Karpas-422 (cell line): ENCODE data around the gene DDX17. TPM values are rescaled to one million over a fixed set of nuclear protein-coding genes. Genes with fewer than 3 reads are reported as not detected.

Source experiments
- DNase-seq: peaks from one replicate; pipeline ENCODE4 v3.0.0-alpha.2; 2015
- H2AFZ ChIP-seq: fragments of 200-600 bp; sonication (generic); 2 replicates; pipeline ENCODE4 v1.6.1; 2014; ENCODE audit warnings: antibody characterized with exemption, low read length, mixed read lengths
- H3K27ac ChIP-seq: fragments of 200-600 bp; sonication (generic); 2 replicates; pipeline ENCODE4 v1.5.1; 2014; ENCODE audit warnings: mild to moderate bottlenecking, low read length, moderate library complexity
- H3K27me3 ChIP-seq: fragments of 200-600 bp; sonication (generic); 2 replicates; pipeline ENCODE4 v1.6.1; 2014; ENCODE audit warnings: low read length, mixed read lengths
- H3K36me3 ChIP-seq: fragments of 200-600 bp; sonication (generic); 2 replicates; pipeline ENCODE4 v1.6.1; 2014; ENCODE audit warnings: low read length, mixed read lengths; ENCODE audit not compliant: insufficient read depth
- H3K4me1 ChIP-seq: fragments of 200-600 bp; sonication (generic); 2 replicates; pipeline ENCODE4 v1.6.1; 2014; ENCODE audit warnings: mild to moderate bottlenecking, low read length, mixed read lengths
- H3K4me2 ChIP-seq: fragments of 200-600 bp; sonication (generic); 2 replicates; pipeline ENCODE4 v1.6.1; 2014; ENCODE audit warnings: low read length, low read depth, mild to moderate bottlenecking; ENCODE audit not compliant: poor library complexity, severe bottlenecking
- H3K4me3 ChIP-seq: fragments of 200-600 bp; sonication (generic); 2 replicates; pipeline ENCODE4 v1.5.1; 2014; ENCODE audit warnings: mild to moderate bottlenecking, antibody characterized with exemption, low read length, mixed read lengths
- H3K79me2 ChIP-seq: fragments of 200-600 bp; sonication (generic); 2 replicates; pipeline ENCODE4 v1.6.1; 2014; ENCODE audit warnings: mild to moderate bottlenecking, low read length, mixed read lengths
- H3K9ac ChIP-seq: fragments of 200-600 bp; sonication (generic); 2 replicates; pipeline ENCODE4 v1.6.0; 2014; ENCODE audit warnings: low read length
- H3K9me2 ChIP-seq: fragments of 200-600 bp; sonication (generic), shearing (Covaris generic); replicated peaks from 2 replicates; pipeline ENCODE4 v1.6.0; 2014; ENCODE audit warnings: mild to moderate bottlenecking, low read length, moderate library complexity; ENCODE audit not compliant: insufficient read depth
- H3K9me3 ChIP-seq: fragments of 300-700, 200-600 bp; sonication (generic); 2 replicates; pipeline ENCODE4 v1.6.1; 2014; ENCODE audit warnings: low read length, mixed read lengths
- H4K20me1 ChIP-seq: fragments of 200-600 bp; sonication (generic); 2 replicates; pipeline ENCODE4 v1.6.1; 2014; ENCODE audit warnings: mild to moderate bottlenecking, antibody characterized with exemption, low read length, low read depth; ENCODE audit not compliant: insufficient read depth
- total RNA-seq: library from RNA; depleted of rRNA; stranded (reverse); fragments of >200 nt; shearing (Covaris generic); gene quantifications from 2 replicates; pipeline ENCODE4 v1.2.3, GENCODE V29; 2014; ENCODE audit warnings: low replicate concordance

Gene DDX17
- total RNA-seq, 1 experiment from 2014 or later = 465 TPM

GRCh38 chr22:38456272-38456835 lies 49.8 kb downstream of the DDX17 start:
- H2AFZ ChIP-seq = no peak overlapping the region
- H3K36me3 ChIP-seq = no peaks in the 10 kb centered on the region
- H3K27me3 ChIP-seq = no peaks in the 10 kb centered on the region
- no peaks in the 10 kb centered on the region for H3K9me2 ChIP-seq
- H4K20me1 ChIP-seq = no peaks in the 10 kb centered on the region
- no peak overlapping the region for H3K4me2 ChIP-seq
- H3K9me3 ChIP-seq = no peaks in the 10 kb centered on the region
- H3K4me1 ChIP-seq = no peaks in the 10 kb centered on the region
- H3K27ac ChIP-seq = no peak overlapping the region
- no peak for DNase-seq
- no peak overlapping the region for H3K4me3 ChIP-seq
- no peak overlapping the region for H3K9ac ChIP-seq
- no peaks in the 10 kb centered on the region for H3K79me2 ChIP-seq

- Histone ChIP-seq H3K9me3 (no peaks in the 10 kb centered on the region), H3K27ac (no peak overlapping the region), H3K79me2 (no peaks in the 10 kb centered on the region), H3K9ac (no peak overlapping the region), H3K4me3 (no peak overlapping the region), H2AFZ (no peak overlapping the region), H3K9me2 (no peaks in the 10 kb centered on the region), H4K20me1 (no peaks in the 10 kb centered on the region), H3K36me3 (no peaks in the 10 kb centered on the region), H3K4me2 (no peak overlapping the region), H3K27me3 (no peaks in the 10 kb centered on the region), H3K4me1 (no peaks in the 10 kb centered on the region)
- DNase-seq = no peak
These were observed 50.4 kb downstream of the DDX17 start for GRCh38 chr22:38455530-38456271.

- Histone ChIP-seq H3K9me3 (no peaks in the 10 kb centered on the region), H3K9ac (no peak within 1 kb of the TSS), H2AFZ (no peak within 1 kb of the TSS), H3K79me2 (no peaks in the 10 kb centered on the region), H3K27ac (no peak within 1 kb of the TSS), H3K36me3 (no peaks in the 10 kb centered on the region), H3K4me2 (no peak within 1 kb of the TSS), H3K9me2 (no peaks in the 10 kb centered on the region), H3K4me1 (no peaks in the 10 kb centered on the region), H3K4me3 (no peak within 1 kb of the TSS), H4K20me1 (no peaks in the 10 kb centered on the region), H3K27me3 (no peaks in the 10 kb centered on the region)
- DNase-seq = no peak
These were observed 51.0 kb downstream of the DDX17 start, which contains the start of gene KCNJ4 for GRCh38 chr22:38455076-38455529. KCNJ4 (minus strand) TSS chr22:38455199; CDS start chr22:38428132, 27,067 bp downstream.

GRCh38 chr22:38454353-38455075 lies 51.6 kb downstream of the DDX17 start:
- no peak overlapping the region for H3K4me2 ChIP-seq
- no peaks in the 10 kb centered on the region for H3K79me2 ChIP-seq
- no peak overlapping the region for H3K27ac ChIP-seq
- no peaks in the 10 kb centered on the region for H3K9me2 ChIP-seq
- no peak for DNase-seq
- H3K9ac ChIP-seq = no peak overlapping the region
- no peaks in the 10 kb centered on the region for H3K36me3 ChIP-seq
- no peak overlapping the region for H2AFZ ChIP-seq
- H3K27me3 ChIP-seq = no peaks in the 10 kb centered on the region
- no peak overlapping the region for H3K4me3 ChIP-seq
- no peaks in the 10 kb centered on the region for H3K9me3 ChIP-seq
- H4K20me1 ChIP-seq = no peaks in the 10 kb centered on the region
- H3K4me1 ChIP-seq = no peaks in the 10 kb centered on the region

- no peak overlapping the region for H3K27ac ChIP-seq
- no peak overlapping the region for H3K4me2 ChIP-seq
- no peaks in the 10 kb centered on the region for H3K9me2 ChIP-seq
- H3K9ac ChIP-seq = no peak overlapping the region
- no peak overlapping the region for H3K4me3 ChIP-seq
- H3K27me3 ChIP-seq = no peaks in the 10 kb centered on the region
- no peaks in the 10 kb centered on the region for H3K9me3 ChIP-seq
- no peaks in the 10 kb centered on the region for H3K36me3 ChIP-seq
- no peak for DNase-seq
- H3K79me2 ChIP-seq = no peaks in the 10 kb centered on the region
- H4K20me1 ChIP-seq = no peaks in the 10 kb centered on the region
- H2AFZ ChIP-seq = no peak overlapping the region
- no peaks in the 10 kb centered on the region for H3K4me1 ChIP-seq
These were observed 52.1 kb downstream of the DDX17 start for GRCh38 chr22:38453996-38454352.

- no peaks in the 10 kb centered on the region for H3K27me3 ChIP-seq
- no peaks in the 10 kb centered on the region for H3K36me3 ChIP-seq
- no peaks in the 10 kb centered on the region for H3K9me3 ChIP-seq
- H3K9me2 ChIP-seq = no peaks in the 10 kb centered on the region
- no peak overlapping the region for H3K4me3 ChIP-seq
- no peak overlapping the region for H2AFZ ChIP-seq
- no peaks in the 10 kb centered on the region for H3K4me1 ChIP-seq
- H4K20me1 ChIP-seq = no peaks in the 10 kb centered on the region
- no peak overlapping the region for H3K27ac ChIP-seq
- DNase-seq = no peak
- H3K79me2 ChIP-seq = no peaks in the 10 kb centered on the region
- no peak overlapping the region for H3K9ac ChIP-seq
- no peak overlapping the region for H3K4me2 ChIP-seq
These were observed 52.9 kb downstream of the DDX17 start for GRCh38 chr22:38453066-38453672.

- Histone ChIP-seq H3K9me2 (no peaks in the 10 kb centered on the region), H3K9me3 (no peaks in the 10 kb centered on the region)
These were observed 53.6 kb downstream of the DDX17 start for GRCh38 chr22:38452373-38453065.

More at GRCh38 chr22:38452373-38453065, 53.6 kb downstream of the DDX17 start:
- Histone ChIP-seq H3K4me1 (no peaks in the 10 kb centered on the region), H2AFZ (no peak overlapping the region), H3K79me2 (no peaks in the 10 kb centered on the region), H3K4me3 (no peak overlapping the region), H3K27ac (no peak overlapping the region), H3K36me3 (no peaks in the 10 kb centered on the region), H3K9ac (no peak overlapping the region), H4K20me1 (no peaks in the 10 kb centered on the region), H3K4me2 (no peak overlapping the region), H3K27me3 (no peaks in the 10 kb centered on the region)
- DNase-seq = no peak
